ENCODE results near the gene ALDOC.

ALDOC gene

DNA sequence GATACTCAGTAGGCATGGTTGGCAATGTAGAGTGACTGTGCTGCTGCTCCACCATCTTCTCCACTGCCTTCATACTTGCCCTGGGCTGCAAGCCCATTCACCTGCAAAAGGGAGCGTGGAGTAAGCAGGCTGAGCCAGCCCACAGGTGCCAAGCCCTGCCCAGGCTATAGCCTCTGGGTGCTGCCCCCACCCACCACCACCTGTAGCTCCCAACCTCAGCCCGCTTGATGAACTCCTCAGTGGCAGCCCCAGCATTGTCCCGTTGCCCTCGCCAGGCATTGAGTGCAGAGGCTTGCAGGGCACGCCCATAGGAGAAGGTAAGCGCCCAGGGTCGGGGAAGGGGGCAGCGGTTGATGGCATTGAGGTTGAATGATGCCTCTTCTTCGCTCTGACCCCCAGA is 3.2 kb downstream of the ALDOC start:
- no peak overlapping the region for H3K4me3 Mint-ChIP-seq
- H3K27ac Mint-ChIP-seq: no peak overlapping the region
- no peak for DNase-seq
- H3K36me3 Mint-ChIP-seq (ENCODE audit: low read depth): peaks cover 42% of the 10 kb centered on the region
- no peaks in the 10 kb centered on the region for H3K9me3 Mint-ChIP-seq
- TF ChIP-seq, protein P1, sequence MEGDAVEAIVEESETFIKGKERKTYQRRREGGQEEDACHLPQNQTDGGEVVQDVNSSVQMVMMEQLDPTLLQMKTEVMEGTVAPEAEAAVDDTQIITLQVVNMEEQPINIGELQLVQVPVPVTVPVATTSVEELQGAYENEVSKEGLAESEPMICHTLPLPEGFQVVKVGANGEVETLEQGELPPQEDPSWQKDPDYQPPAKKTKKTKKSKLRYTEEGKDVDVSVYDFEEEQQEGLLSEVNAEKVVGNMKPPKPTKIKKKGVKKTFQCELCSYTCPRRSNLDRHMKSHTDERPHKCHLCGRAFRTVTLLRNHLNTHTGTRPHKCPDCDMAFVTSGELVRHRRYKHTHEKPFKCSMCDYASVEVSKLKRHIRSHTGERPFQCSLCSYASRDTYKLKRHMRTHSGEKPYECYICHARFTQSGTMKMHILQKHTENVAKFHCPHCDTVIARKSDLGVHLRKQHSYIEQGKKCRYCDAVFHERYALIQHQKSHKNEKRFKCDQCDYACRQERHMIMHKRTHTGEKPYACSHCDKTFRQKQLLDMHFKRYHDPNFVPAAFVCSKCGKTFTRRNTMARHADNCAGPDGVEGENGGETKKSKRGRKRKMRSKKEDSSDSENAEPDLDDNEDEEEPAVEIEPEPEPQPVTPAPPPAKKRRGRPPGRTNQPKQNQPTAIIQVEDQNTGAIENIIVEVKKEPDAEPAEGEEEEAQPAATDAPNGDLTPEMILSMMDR (IDR thresholded peaks at IDR 0.05): no peak
- peaks cover 40% of the 10 kb centered on the region for H3K4me1 Mint-ChIP-seq
- peaks cover 12% of the 10 kb centered on the region for H3K27me3 Mint-ChIP-seq (ENCODE audit: low read depth, poor library complexity)

DNA sequence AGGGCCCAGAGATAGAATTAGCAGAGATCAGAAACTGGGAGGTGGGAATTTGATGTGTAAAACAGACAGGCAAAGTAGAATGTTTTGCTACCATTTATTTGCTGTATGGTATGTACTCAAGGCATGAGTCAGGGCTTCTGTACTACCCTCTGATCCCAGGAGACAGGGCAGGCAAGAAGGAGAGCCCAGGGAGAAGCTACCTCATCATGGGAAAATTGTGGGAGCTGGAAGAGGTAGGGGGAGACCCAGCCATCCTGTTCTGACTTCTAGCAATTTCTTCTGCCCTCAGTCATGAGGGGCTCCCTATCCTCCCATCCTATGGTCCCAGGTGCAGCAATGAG is 3.7 kb downstream of the ALDOC start:
- DNase-seq: no peak
- Mint-ChIP-seq H3K36me3 (ENCODE audit: low read depth) (peaks cover 45% of the 10 kb centered on the region), H3K4me3 (no peak overlapping the region), H3K27ac (no peak overlapping the region), H3K4me1 (peaks cover 40% of the 10 kb centered on the region), H3K27me3 (ENCODE audit: low read depth, poor library complexity) (peaks cover 12% of the 10 kb centered on the region), H3K9me3 (no peaks in the 10 kb centered on the region)
- TF ChIP-seq, protein P1 (IDR thresholded peaks at IDR 0.05): no peak

DNA sequence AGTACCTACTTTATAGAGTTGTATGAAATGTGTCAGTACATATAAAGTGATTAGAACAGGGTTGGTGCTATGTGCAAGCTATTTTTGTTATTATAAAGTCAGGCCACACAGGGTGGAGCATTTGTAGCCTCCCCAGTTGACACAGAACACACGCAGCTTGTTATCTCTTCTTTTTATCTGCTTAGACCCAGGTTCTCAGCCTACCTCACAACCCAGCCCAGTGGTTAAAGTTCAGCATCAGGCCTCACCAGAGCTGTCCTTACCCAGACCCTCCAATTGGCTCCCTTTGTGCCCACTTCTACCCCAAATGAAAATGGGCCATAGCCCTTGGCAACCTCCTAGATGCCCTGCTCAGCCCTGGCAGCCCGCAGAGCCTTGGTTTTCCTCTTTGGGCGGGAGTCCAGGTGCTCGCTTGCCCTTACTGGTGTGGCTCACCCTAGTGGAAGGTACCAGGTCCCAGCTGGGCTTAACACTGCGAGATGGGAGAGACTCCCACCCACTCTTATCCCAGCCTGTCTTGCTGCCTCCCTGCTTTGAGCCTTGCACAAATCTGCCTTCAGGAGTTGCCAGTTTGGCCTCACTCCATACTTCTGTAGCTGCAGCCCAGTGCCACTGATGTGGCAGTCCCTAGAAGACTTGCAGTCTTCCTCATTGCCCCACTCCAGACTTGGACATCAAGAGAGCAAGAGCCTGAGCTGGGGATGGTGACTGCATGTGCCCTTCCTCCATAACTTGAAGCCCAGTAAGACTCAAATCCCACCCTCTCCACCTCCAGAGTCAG is 4.2 kb downstream of the ALDOC start:
- peak overlapping the region; percentile 36 for H3K27ac Mint-ChIP-seq
- H3K9me3 Mint-ChIP-seq: no peaks in the 10 kb centered on the region
- H3K27me3 Mint-ChIP-seq (ENCODE audit: low read depth, poor library complexity): peaks cover 12% of the 10 kb centered on the region
- TF ChIP-seq, protein P1 (IDR thresholded peaks at IDR 0.05): no peak
- peak overlapping the region; percentile 97 for H3K4me3 Mint-ChIP-seq
- H3K36me3 Mint-ChIP-seq (ENCODE audit: low read depth): peaks cover 45% of the 10 kb centered on the region
- DNase-seq: no peak
- H3K4me1 Mint-ChIP-seq: peaks cover 40% of the 10 kb centered on the region

DNA sequence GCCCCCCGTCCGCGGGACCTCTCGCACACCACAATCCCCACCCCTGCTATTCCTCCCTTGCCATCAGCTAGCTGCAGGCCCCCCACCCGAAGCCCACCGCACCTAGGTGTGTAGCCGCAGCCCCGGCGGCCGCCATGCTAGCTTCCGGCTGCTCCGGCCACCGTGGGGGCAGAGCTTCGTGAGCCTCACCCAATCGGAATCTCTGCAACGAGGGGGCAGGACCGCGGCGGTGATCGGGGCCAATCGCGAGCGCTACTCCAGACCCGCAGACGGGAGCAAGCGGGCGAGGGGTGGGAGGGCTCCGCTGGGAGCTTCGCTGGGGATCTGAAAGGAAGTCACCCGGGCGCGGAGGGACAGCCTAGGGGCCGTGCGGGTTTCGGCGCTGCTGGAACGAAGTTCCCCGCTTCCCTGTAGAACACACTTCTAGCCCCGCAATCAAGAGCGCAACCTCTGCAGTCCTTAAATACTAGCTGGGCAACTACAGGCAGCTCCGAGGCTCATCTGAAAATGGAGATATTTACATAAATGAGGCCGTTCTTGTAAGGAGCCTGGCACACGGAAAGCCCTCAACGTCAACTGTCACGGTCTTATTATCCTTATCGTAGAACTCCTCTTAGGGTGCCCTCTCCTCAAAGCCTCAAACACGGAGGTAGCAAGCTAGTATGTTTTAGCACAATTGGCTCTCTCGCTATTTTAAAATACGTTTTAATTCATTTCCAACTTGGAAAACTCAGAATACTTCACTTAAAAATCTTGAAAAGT is 5.2 kb downstream of the ALDOC start, which contains the start of gene PIGS:
Gene PIGS, minus strand, starts transcription at position 164 of the 762 bp plus-strand sequence. Its CDS starts 28 bp downstream, at position 136.
- peak within 1 kb of the TSS; percentile 97 for H3K4me3 Mint-ChIP-seq
- TF ChIP-seq, protein P1 (IDR thresholded peaks at IDR 0.05): no peak
- peaks cover 44% of the 10 kb centered on the region for H3K36me3 Mint-ChIP-seq (ENCODE audit: low read depth)
- peaks cover 12% of the 10 kb centered on the region for H3K27me3 Mint-ChIP-seq (ENCODE audit: low read depth, poor library complexity)
- peak; percentile 96 for DNase-seq
- H3K9me3 Mint-ChIP-seq: no peaks in the 10 kb centered on the region
- peaks cover 34% of the 10 kb centered on the region for H3K4me1 Mint-ChIP-seq
- no peak within 1 kb of the TSS for H3K27ac Mint-ChIP-seq

DNA sequence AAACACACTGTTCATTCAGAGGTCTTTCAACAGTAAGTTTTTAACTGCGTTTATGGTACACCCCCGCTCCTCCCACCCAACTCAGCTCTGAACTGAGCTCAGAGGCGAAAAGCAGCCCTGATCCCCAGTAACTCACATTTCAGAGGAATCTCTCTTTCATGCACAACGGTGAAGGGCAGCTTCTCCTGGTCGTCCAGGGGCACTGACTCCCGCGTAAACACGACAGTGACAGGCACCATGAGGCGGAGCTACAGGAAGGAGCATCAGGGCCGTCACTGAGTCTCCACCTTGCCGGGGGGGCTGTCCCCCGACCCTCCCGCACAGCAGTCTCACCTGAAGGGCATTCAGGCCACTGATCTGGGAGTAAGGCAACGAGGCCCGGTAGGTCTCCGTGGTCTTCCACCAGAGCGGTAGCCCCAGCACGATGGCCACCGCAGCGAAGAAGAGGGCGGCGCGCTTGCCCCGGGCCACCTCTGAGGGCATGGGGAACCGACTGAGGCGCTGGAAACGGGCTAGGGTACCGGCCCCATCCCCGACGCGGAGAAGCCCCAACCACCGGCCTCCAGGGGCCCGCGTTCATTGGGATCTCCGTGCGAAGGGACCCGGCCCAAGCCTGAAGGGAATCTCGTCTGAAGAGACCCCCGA is 5.9 kb downstream of the ALDOC start:
- Mint-ChIP-seq H3K9me3 (no peaks in the 10 kb centered on the region), H3K27me3 (ENCODE audit: low read depth, poor library complexity) (peaks cover 12% of the 10 kb centered on the region), H3K27ac (no peak overlapping the region), H3K4me3 (peak overlapping the region; percentile 97), H3K4me1 (peaks cover 28% of the 10 kb centered on the region), H3K36me3 (ENCODE audit: low read depth) (peaks cover 44% of the 10 kb centered on the region)
- DNase-seq: peak; percentile 46
- TF ChIP-seq, protein P1 (IDR thresholded peaks at IDR 0.05): no peak

All from nephron progenitor cell (in vitro differentiated cells).